ENCODE measurements around the gene ATP1A1. TPM values are rescaled to one million over a fixed set of nuclear protein-coding genes. Genes with fewer than 3 reads are reported as not detected.

ATP1A1 gene
- total and polyA plus RNA-seq, 3 experiments from 2014 or later: 58.0 to 263 (median 259) TPM

DNA sequence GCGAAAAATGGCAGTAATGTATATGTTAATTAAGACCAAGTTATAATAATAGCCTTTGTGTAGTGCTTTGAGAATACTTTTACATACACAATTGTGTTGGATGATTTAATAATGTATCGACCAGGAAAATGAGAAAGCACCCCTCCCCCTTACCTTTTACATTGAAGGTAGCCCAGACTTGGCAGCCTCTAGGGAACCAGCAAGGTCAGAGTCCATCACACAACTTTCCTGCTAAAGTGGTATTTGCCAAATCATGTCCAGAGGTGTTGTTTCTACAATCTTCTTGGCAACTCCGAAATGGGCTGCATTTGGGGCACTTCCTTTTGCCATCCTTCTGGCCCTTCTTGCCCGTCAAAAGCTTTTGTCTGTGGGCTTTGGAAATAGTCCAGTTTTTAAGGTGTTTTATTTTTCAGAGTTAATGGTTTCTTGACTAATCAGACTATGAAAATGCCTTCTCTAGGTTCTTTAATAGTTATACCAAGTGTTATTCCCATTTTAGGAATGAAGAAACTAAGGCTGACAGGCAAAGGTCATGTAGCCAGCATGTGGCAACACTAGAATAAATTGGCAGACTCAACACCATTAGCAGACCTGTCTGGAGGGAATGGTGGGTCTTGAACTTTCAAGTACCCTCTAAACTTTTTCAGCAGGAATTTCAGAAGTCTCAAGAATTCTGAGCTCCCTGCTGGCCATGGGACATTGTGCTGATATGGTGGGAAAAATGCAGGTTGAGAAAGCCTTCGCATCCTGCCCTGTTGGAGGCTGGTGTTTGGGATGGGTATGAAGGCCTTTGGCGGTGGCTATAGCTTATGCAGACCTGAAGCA, 6.8 kb downstream of the ATP1A1 start:
- POLR2A ChIA-PET: interaction anchor here (0.6 kb wide), 1 partner anchor 211 kb away, joined by 4 read pairs; no protein-coding TSS in a partner anchor
- H3K27ac ChIP-seq (ENCODE audit: low read depth, low read length): no peak overlapping the region
- CTCF ChIA-PET: interaction anchor here (1.4 to 2.4 kb wide), 2 partner anchors 12 to 241 kb away, joined by 4 to 7 read pairs; no protein-coding TSS in a partner anchor

DNA sequence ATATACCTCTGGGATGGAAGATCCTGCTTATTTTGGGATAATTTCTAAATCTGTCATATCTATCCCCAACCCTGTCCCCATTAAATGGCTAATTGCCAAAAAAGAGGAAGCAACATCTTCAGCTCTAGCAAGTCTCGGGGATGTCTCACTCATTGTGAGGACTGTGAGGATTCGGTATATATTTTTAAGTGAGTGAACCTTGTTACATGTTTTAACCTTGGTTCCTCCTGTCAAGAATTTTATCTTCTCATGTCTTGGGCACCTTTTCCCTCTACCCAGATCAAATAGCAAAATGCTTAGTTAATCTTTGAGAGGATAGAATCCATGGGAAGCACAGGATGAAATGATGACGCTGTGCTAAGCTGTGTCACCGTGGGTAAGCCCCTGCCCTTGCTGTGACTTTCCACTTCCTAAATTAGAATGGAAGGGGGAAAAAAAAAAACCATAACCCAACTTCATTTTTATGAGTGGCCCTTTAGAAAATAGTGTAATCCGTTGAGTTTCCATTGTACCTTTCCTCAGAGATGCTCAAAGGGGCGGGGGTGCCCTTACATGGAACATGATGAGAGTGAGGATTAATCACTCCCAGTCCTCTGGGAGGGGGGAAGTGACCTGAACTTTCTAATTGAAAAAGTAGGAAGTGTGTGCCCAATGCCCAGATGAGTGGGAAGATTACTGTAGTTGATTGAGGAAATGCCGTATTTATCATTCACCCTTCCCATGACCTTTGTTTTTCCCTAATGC, 7.6 kb downstream of the ATP1A1 start:
- ChIA-PET CTCF (interaction anchor here (1.4 to 2.4 kb wide), 2 partner anchors 13 to 241 kb away, joined by 4 to 7 read pairs; no protein-coding TSS in a partner anchor), POLR2A (interaction anchor here (0.6 kb wide), 1 partner anchor 210 kb away, joined by 4 read pairs; no protein-coding TSS in a partner anchor)
- Mint-ChIP-seq H3K9me3 (no peaks in the 10 kb centered on the region), H3K36me3 (peaks cover 5 to 30% (median 6%) of the 10 kb centered on the region in 3 donors), H3K27ac (peak overlapping the region in 7 of 8 donors; percentile 35 to 96 (median 63)), H3K4me3 (peak overlapping the region in 3 of 7 donors; percentile 5 to 46 (median 22)), H3K27me3 (no peaks in the 10 kb centered on the region), H3K4me1 (peaks cover 80 to 93% (median 86%) of the 10 kb centered on the region in 3 donors)
- peaks cover 18% of the 10 kb centered on the region for H3K36me3 ChIP-seq (ENCODE audit: insufficient read depth, low read length)
- H3K9me3 ChIP-seq (ENCODE audit: low read length): no peaks in the 10 kb centered on the region
- peaks cover 77% of the 10 kb centered on the region for H3K4me1 ChIP-seq (ENCODE audit: insufficient read depth, low read length)
- no peak overlapping the region for H3K27ac ChIP-seq (ENCODE audit: low read depth, low read length)
- no peak for DNase-seq
- H3K4me3 ChIP-seq (ENCODE audit: low read length): no peak overlapping the region
- no peaks in the 10 kb centered on the region for H3K27me3 ChIP-seq (ENCODE audit: insufficient read depth, low read length, poor library complexity, severe bottlenecking)

More for the DNA sequence above, 6.8 kb downstream of the ATP1A1 start:
- peak overlapping the region; percentile 60 to 99 (median 94) for H3K27ac Mint-ChIP-seq
- no peaks in the 10 kb centered on the region for H3K27me3 Mint-ChIP-seq
- H3K9me3 Mint-ChIP-seq: no peaks in the 10 kb centered on the region
- Histone ChIP-seq H3K9me3 (ENCODE audit: low read length) (no peaks in the 10 kb centered on the region), H3K36me3 (ENCODE audit: insufficient read depth, low read length) (peaks cover 10% of the 10 kb centered on the region), H3K4me3 (ENCODE audit: low read length) (no peak overlapping the region), H3K27me3 (ENCODE audit: insufficient read depth, low read length, poor library complexity, severe bottlenecking) (no peaks in the 10 kb centered on the region), H3K4me1 (ENCODE audit: insufficient read depth, low read length) (peaks cover 85% of the 10 kb centered on the region)
- peaks cover 4 to 27% (median 4%) of the 10 kb centered on the region in 3 donors for H3K36me3 Mint-ChIP-seq
- no peak for DNase-seq
- peak overlapping the region in 5 of 7 donors; percentile 17 to 53 (median 25) for H3K4me3 Mint-ChIP-seq
- peaks cover 87 to 98% (median 94%) of the 10 kb centered on the region in 3 donors for H3K4me1 Mint-ChIP-seq

DNA sequence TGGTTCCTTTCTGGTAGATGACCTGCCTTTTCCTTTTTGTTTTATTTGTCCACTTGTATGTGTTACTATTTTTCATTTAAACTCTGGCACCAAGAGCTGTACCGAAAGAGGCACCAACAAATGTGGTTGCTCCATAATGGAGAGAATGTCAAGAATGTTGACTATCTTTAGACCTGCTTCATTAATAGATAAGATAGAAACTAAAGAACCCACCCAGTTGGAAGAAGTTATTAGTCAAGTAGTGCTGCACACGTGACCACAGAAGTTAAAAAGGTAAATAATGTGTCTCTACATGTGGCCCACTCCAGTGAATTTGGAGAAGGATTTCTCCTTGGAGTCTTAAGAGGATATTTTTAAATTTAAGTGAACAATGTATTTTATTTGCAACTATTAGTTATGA, 9.3 kb downstream of the ATP1A1 start:
- no peaks in the 10 kb centered on the region for H3K9me3 Mint-ChIP-seq
- H3K36me3 Mint-ChIP-seq: peaks cover 5 to 43% (median 7%) of the 10 kb centered on the region in 3 donors
- H3K4me3 ChIP-seq (ENCODE audit: low read length): no peak overlapping the region
- peaks cover 67% of the 10 kb centered on the region for H3K4me1 ChIP-seq (ENCODE audit: insufficient read depth, low read length)
- H3K27me3 ChIP-seq (ENCODE audit: insufficient read depth, low read length, poor library complexity, severe bottlenecking): no peaks in the 10 kb centered on the region
- CTCF ChIA-PET: interaction anchor here (0.9 to 4.1 kb wide), 5 partner anchors 9 to 149 kb away, joined by 3 to 13 read pairs (median 3); no protein-coding TSS in a partner anchor
- no peaks in the 10 kb centered on the region for H3K27me3 Mint-ChIP-seq
- no peak for DNase-seq
- H3K36me3 ChIP-seq (ENCODE audit: insufficient read depth, low read length): peaks cover 26% of the 10 kb centered on the region
- no peak overlapping the region for H3K27ac ChIP-seq (ENCODE audit: low read depth, low read length)
- H3K27ac Mint-ChIP-seq: peak overlapping the region in 3 of 8 donors; percentile 1 to 62 (median 46)
- H3K4me1 Mint-ChIP-seq: peaks cover 65 to 82% (median 70%) of the 10 kb centered on the region in 3 donors
- H3K4me3 Mint-ChIP-seq: no peak overlapping the region
- no peaks in the 10 kb centered on the region for H3K9me3 ChIP-seq (ENCODE audit: low read length)
- POLR2A ChIA-PET: interaction anchor here (0.5 to 1.0 kb wide), 2 partner anchors 14 to 36 kb away, joined by 3 read pairs; no protein-coding TSS in a partner anchor

DNA sequence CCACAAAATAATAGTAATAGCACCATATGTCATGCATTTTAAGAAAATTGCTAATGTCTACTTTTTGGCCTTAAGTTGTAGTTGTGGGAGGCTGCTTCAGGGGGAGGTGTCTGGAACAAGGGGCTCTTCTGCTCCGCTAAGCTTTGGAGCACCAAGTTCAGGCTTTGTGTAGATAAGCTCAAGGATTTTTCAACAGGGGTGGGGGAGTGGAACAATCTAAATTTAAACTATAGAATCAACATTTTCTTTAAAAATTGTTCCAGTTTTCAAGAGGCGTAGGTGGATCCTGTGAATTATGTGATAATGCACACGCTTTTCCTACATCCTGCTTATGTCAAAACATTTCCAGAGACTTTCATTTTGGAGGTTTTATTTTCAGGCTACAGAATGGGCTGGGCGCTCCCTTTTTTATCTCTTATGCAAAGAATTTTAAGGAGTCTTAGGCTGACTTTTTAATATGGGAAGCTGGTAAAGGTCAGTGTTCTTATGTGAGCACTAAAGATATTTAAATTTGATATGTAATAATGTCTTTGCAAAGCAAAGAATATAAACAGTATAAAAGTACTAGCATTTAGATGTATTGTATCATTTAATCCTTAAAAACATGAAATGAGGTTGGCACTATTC, 9.9 kb downstream of the ATP1A1 start:
- Histone ChIP-seq H3K9me3 (ENCODE audit: low read length) (no peaks in the 10 kb centered on the region), H3K4me1 (ENCODE audit: insufficient read depth, low read length) (peaks cover 70% of the 10 kb centered on the region), H3K4me3 (ENCODE audit: low read length) (no peak overlapping the region), H3K27me3 (ENCODE audit: insufficient read depth, low read length, poor library complexity, severe bottlenecking) (no peaks in the 10 kb centered on the region), H3K36me3 (ENCODE audit: insufficient read depth, low read length) (peaks cover 31% of the 10 kb centered on the region), H3K27ac (ENCODE audit: low read depth, low read length) (no peak overlapping the region)
- H3K27ac Mint-ChIP-seq: peak overlapping the region in 7 of 8 donors; percentile 1 to 82 (median 37)
- H3K36me3 Mint-ChIP-seq: peaks cover 10 to 49% (median 13%) of the 10 kb centered on the region in 3 donors
- ChIA-PET CTCF (interaction anchor here (0.9 to 4.1 kb wide), 4 partner anchors 8 to 150 kb away, joined by 3 to 13 read pairs (median 4); no protein-coding TSS in a partner anchor), POLR2A (interaction anchor here (1.0 kb wide), 1 partner anchor 15 kb away, joined by 3 read pairs; no protein-coding TSS in a partner anchor)
- H3K4me1 Mint-ChIP-seq: peaks cover 58 to 76% (median 68%) of the 10 kb centered on the region in 3 donors
- no peak for DNase-seq
- H3K27me3 Mint-ChIP-seq: no peaks in the 10 kb centered on the region
- H3K9me3 Mint-ChIP-seq: no peaks in the 10 kb centered on the region
- H3K4me3 Mint-ChIP-seq: no peak overlapping the region

DNA sequence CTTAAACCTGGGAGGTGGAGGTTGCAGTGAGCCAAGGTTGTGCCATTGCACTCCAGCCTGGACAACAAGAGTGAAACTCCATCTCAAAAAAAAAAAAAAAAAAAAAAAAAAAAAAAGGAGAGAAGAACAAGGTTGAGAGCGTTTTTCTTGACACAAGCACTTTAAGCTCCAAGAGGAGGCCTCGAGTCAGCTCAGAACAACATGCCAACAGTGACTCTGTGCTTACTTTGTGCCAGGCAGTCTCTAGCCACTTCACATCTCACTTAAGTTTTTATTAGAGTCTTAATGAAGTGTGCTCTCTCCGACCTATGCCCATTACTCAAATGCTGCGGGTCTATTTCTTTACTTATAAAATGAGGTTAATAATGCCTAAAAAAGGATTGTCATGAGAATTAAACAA, 13.0 kb downstream of the ATP1A1 start:
- peaks cover 54 to 76% (median 68%) of the 10 kb centered on the region in 3 donors for H3K4me1 Mint-ChIP-seq
- no peak overlapping the region for H3K4me3 Mint-ChIP-seq
- H3K4me1 ChIP-seq (ENCODE audit: insufficient read depth, low read length): peaks cover 69% of the 10 kb centered on the region
- H3K9me3 Mint-ChIP-seq: no peaks in the 10 kb centered on the region
- H3K27me3 Mint-ChIP-seq: no peaks in the 10 kb centered on the region
- ChIA-PET POLR2A (interaction anchor here (1.4 kb wide), 1 partner anchor 10 kb away, joined by 3 read pairs; no protein-coding TSS in a partner anchor), CTCF (interaction anchor here (1.2 to 1.4 kb wide), 2 partner anchors 10 to 44 kb away, joined by 3 read pairs; no protein-coding TSS in a partner anchor)
- H3K36me3 ChIP-seq (ENCODE audit: insufficient read depth, low read length): peaks cover 62% of the 10 kb centered on the region
- peaks cover 36 to 80% (median 38%) of the 10 kb centered on the region in 3 donors for H3K36me3 Mint-ChIP-seq
- no peak overlapping the region for H3K27ac ChIP-seq (ENCODE audit: low read depth, low read length)
- H3K27ac Mint-ChIP-seq: peak overlapping the region in 1 of 8 donors; percentile 21
- no peak overlapping the region for H3K4me3 ChIP-seq (ENCODE audit: low read length)
- DNase-seq: no peak
- H3K27me3 ChIP-seq (ENCODE audit: insufficient read depth, low read length, poor library complexity, severe bottlenecking): no peaks in the 10 kb centered on the region
- H3K9me3 ChIP-seq (ENCODE audit: low read length): no peaks in the 10 kb centered on the region

DNA sequence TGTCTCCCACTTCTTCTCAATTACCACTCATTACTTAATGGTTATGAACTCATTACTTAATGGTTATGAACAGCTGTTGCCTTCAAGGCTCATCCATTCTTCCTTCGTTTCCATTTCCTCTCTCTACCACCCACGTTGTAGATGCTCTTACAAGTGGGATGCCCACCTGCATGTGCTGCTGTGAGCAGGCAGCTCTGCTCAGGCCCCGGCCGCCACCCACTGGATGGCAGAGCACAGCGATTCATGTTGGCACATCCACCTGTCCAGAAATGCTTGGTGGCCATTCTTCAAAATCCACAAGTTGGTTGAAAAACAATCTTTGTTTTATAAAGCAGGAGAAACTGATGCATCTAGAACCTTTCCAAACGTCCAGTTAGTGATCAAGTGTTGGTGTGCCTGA, 14.5 kb downstream of the ATP1A1 start:
- Mint-ChIP-seq H3K9me3 (no peaks in the 10 kb centered on the region), H3K27ac (peak overlapping the region in 4 of 8 donors; percentile 15 to 72 (median 62)), H3K4me1 (peaks cover 52 to 77% (median 66%) of the 10 kb centered on the region in 3 donors), H3K27me3 (no peaks in the 10 kb centered on the region), H3K36me3 (peaks cover 36 to 90% (median 41%) of the 10 kb centered on the region in 3 donors), H3K4me3 (no peak overlapping the region)
- H3K27me3 ChIP-seq (ENCODE audit: insufficient read depth, low read length, poor library complexity, severe bottlenecking): no peaks in the 10 kb centered on the region
- CTCF ChIA-PET: interaction anchor here (1.0 to 1.4 kb wide), 3 partner anchors 11 to 248 kb away, joined by 3 to 4 read pairs (median 3); no protein-coding TSS in a partner anchor
- POLR2A ChIA-PET: interaction anchor here (1.0 kb wide), 1 partner anchor 13 kb away, joined by 4 read pairs; no protein-coding TSS in a partner anchor
- H3K9me3 ChIP-seq (ENCODE audit: low read length): no peaks in the 10 kb centered on the region
- H3K4me3 ChIP-seq (ENCODE audit: low read length): no peak overlapping the region
- no peak overlapping the region for H3K27ac ChIP-seq (ENCODE audit: low read depth, low read length)
- H3K36me3 ChIP-seq (ENCODE audit: insufficient read depth, low read length): peaks cover 77% of the 10 kb centered on the region
- DNase-seq: no peak
- H3K4me1 ChIP-seq (ENCODE audit: insufficient read depth, low read length): peaks cover 59% of the 10 kb centered on the region

DNA sequence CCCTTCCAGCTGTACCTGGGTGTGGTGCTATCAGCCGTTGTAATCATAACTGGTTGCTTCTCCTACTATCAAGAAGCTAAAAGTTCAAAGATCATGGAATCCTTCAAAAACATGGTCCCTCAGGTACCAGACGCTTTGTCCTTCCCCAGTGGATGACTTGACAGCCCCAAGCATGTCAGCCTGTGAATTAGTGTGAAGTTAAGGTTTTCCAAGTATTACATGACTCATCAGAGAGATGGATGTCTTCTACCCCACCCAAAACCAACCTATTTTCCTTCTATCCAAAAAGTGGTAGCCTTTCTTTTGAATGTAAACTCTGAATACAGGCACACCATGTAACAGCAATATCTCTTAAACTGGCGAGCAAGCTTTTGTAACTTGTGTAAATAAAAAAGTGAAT, 15.1 kb downstream of the ATP1A1 start:
- H3K9me3 Mint-ChIP-seq: no peaks in the 10 kb centered on the region

More for the DNA sequence above, 15.1 kb downstream of the ATP1A1 start:
- ChIA-PET POLR2A (interaction anchor here (1.0 kb wide), 1 partner anchor 13 kb away, joined by 4 read pairs; no protein-coding TSS in a partner anchor), CTCF (interaction anchor here (1.3 kb wide), 1 partner anchor 249 kb away, joined by 5 read pairs; no protein-coding TSS in a partner anchor)
- Histone ChIP-seq H3K9me3 (ENCODE audit: low read length) (no peaks in the 10 kb centered on the region), H3K4me3 (ENCODE audit: low read length) (no peak overlapping the region), H3K27me3 (ENCODE audit: insufficient read depth, low read length, poor library complexity, severe bottlenecking) (no peaks in the 10 kb centered on the region), H3K4me1 (ENCODE audit: insufficient read depth, low read length) (peaks cover 53% of the 10 kb centered on the region), H3K27ac (ENCODE audit: low read depth, low read length) (no peak overlapping the region), H3K36me3 (ENCODE audit: insufficient read depth, low read length) (peaks cover 83% of the 10 kb centered on the region)
- peak overlapping the region; percentile 3 to 91 (median 69) for H3K27ac Mint-ChIP-seq
- H3K36me3 Mint-ChIP-seq: peaks cover 40 to 94% (median 45%) of the 10 kb centered on the region in 3 donors
- H3K4me3 Mint-ChIP-seq: no peak overlapping the region
- peaks cover 51 to 75% (median 66%) of the 10 kb centered on the region in 3 donors for H3K4me1 Mint-ChIP-seq
- DNase-seq: no peak
- H3K27me3 Mint-ChIP-seq: no peaks in the 10 kb centered on the region
